ENCODE data around the gene MLPH. TPM values are rescaled to one million over a fixed set of nuclear protein-coding genes. Genes with fewer than 3 reads are reported as not detected.
"Not testable (repeated sequence)": the region's sequence is repeated elsewhere in the genome, so short reads cannot be mapped to it uniquely, and the experiment has no call there.

Gene MLPH
- total RNA-seq, 2 donors from 2014 or later = not detected

GRCh38 chr2:237466211-237466610, 20.8 kb upstream of the MLPH start:
- Mint-ChIP-seq H3K4me3 (no peak overlapping the region), H3K27me3 (peaks cover 5% of the 10 kb centered on the region), H3K36me3 (ENCODE audit: low read depth) (no peaks in the 10 kb centered on the region), H3K27ac (no peak overlapping the region), H3K4me1 (peaks cover 9% of the 10 kb centered on the region)
- no peak for DNase-seq
- no peak for ATAC-seq
- H3K9me3 ChIP-seq (ENCODE audit: control insufficient read depth, low read length, poor library complexity, severe bottlenecking) = no peaks in the 10 kb centered on the region

DNA sequence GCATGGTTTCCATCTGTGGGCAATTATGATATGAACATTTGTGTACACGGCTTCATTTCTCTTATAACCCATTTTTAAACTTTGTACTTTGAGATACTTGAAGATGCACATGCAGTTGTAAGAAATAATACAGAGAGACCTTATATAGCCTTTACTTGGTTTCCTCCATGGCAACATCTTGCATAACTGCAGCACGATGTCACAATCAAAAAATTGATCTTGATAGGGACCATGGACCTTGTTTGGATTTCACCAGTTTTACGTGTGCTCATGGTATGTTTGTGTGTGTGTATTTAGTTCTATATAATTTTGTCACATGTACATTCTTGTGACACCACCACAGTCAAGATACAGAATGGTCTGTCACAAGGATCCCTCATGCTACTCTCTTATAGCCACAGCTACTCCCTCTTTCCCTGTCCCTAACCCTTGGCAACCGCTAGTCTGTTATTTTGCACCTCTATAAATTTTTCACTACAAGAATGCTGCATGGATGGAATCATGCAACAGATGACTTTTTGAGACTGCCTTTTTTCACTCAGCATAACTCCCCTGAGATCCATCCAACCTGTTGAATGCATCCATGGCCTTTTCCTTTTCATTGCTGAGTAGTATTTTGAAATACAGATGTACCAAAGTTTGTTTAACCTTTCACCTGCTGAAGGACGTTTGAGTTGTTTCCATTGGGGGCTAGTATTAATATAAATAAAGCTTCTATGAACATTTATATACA, 19.4 kb upstream of the MLPH start:
- no peak overlapping the region for H3K27ac Mint-ChIP-seq
- H3K27me3 Mint-ChIP-seq = peaks cover 5% of the 10 kb centered on the region
- ATAC-seq = no peak

GRCh38 chr2:237469410-237469809, 17.6 kb upstream of the MLPH start:
- H3K27ac Mint-ChIP-seq; H3K4me3 Mint-ChIP-seq; ATAC-seq; H3K9me3 ChIP-seq (ENCODE audit: control insufficient read depth, low read length, poor library complexity, severe bottlenecking); H3K36me3 Mint-ChIP-seq (ENCODE audit: low read depth); H3K27me3 Mint-ChIP-seq; DNase-seq; H3K4me1 Mint-ChIP-seq: not testable (repeated sequence)

More for the DNA sequence above, 19.4 kb upstream of the MLPH start:
- Mint-ChIP-seq H3K4me3 (no peak overlapping the region), H3K36me3 (ENCODE audit: low read depth) (no peaks in the 10 kb centered on the region), H3K4me1 (peaks cover 9% of the 10 kb centered on the region)
- DNase-seq = no peak
- no peaks in the 10 kb centered on the region for H3K9me3 ChIP-seq (ENCODE audit: control insufficient read depth, low read length, poor library complexity, severe bottlenecking)

GRCh38 chr2:237469849-237470248, 17.2 kb upstream of the MLPH start:
- H3K9me3 ChIP-seq (ENCODE audit: control insufficient read depth, low read length, poor library complexity, severe bottlenecking) = no peaks in the 10 kb centered on the region
- H3K27ac Mint-ChIP-seq = no peak overlapping the region
- ATAC-seq (no peak), DNase-seq (no peak)
- H3K36me3 Mint-ChIP-seq (ENCODE audit: low read depth) = no peaks in the 10 kb centered on the region
- H3K27me3 Mint-ChIP-seq = peaks cover 5% of the 10 kb centered on the region
- H3K4me3 Mint-ChIP-seq = no peak overlapping the region
- peaks cover 7% of the 10 kb centered on the region for H3K4me1 Mint-ChIP-seq

GRCh38 chr2:237470914-237471313, 16.1 kb upstream of the MLPH start:
- ATAC-seq (no peak), DNase-seq (no peak)
- no peak overlapping the region for H3K4me3 Mint-ChIP-seq
- no peaks in the 10 kb centered on the region for H3K36me3 Mint-ChIP-seq (ENCODE audit: low read depth)
- H3K4me1 Mint-ChIP-seq = peaks cover 8% of the 10 kb centered on the region
- peaks cover 5% of the 10 kb centered on the region for H3K27me3 Mint-ChIP-seq
- no peaks in the 10 kb centered on the region for H3K9me3 ChIP-seq (ENCODE audit: control insufficient read depth, low read length, poor library complexity, severe bottlenecking)
- H3K27ac Mint-ChIP-seq = no peak overlapping the region

DNA sequence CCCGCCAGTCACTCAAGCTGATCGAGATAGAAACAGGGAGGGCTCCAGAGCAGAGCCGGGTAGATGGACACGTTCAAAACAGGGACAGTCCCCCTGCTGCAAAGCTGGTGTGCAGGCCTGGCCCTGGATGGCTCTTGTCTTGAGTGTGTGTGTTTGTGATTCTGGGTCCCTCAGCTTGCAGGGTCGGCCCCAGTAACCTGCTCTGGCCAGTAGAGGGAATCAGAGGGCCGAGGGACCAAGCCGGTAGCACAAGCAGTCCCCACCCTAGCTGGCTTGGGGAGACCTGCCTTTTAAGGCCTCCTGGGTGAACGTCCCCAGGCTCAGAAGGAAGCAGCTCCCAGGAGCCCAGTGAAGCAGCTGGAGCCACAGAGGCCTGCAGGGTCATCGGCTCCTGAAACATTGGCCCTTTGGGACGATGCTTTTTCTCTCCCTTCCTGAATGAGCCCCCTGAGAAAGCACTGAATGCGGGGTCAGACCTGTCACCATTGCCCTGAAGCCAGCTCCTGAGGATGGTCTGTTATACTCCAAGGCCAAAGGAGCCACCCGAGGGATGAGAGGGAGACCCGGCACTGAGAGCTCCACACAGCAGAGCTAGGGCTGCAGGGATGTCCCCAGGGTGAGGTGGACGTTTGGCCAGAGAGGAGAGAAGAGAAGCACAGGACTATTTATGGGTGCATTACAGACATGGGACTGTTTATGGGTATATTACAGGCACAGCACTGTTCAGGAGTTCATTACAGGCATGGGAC, 15.4 kb upstream of the MLPH start:
- DNase-seq = no peak
- ATAC-seq = no peak
- Mint-ChIP-seq H3K27ac (no peak overlapping the region), H3K27me3 (peaks cover 12% of the 10 kb centered on the region), H3K4me3 (no peak overlapping the region), H3K4me1 (peaks cover 10% of the 10 kb centered on the region), H3K36me3 (ENCODE audit: low read depth) (no peaks in the 10 kb centered on the region)
- H3K9me3 ChIP-seq (ENCODE audit: control insufficient read depth, low read length, poor library complexity, severe bottlenecking) = no peaks in the 10 kb centered on the region

- no peak overlapping the region for H3K27ac Mint-ChIP-seq
- H3K4me3 Mint-ChIP-seq = no peak overlapping the region
- no peaks in the 10 kb centered on the region for H3K9me3 ChIP-seq (ENCODE audit: control insufficient read depth, low read length, poor library complexity, severe bottlenecking)
- DNase-seq (no peak), ATAC-seq (no peak)
- H3K4me1 Mint-ChIP-seq = peaks cover 10% of the 10 kb centered on the region
- H3K27me3 Mint-ChIP-seq = peaks cover 18% of the 10 kb centered on the region
- no peaks in the 10 kb centered on the region for H3K36me3 Mint-ChIP-seq (ENCODE audit: low read depth)
Measured at GRCh38 chr2:237472187-237472712, 14.8 kb upstream of the MLPH start.

DNA sequence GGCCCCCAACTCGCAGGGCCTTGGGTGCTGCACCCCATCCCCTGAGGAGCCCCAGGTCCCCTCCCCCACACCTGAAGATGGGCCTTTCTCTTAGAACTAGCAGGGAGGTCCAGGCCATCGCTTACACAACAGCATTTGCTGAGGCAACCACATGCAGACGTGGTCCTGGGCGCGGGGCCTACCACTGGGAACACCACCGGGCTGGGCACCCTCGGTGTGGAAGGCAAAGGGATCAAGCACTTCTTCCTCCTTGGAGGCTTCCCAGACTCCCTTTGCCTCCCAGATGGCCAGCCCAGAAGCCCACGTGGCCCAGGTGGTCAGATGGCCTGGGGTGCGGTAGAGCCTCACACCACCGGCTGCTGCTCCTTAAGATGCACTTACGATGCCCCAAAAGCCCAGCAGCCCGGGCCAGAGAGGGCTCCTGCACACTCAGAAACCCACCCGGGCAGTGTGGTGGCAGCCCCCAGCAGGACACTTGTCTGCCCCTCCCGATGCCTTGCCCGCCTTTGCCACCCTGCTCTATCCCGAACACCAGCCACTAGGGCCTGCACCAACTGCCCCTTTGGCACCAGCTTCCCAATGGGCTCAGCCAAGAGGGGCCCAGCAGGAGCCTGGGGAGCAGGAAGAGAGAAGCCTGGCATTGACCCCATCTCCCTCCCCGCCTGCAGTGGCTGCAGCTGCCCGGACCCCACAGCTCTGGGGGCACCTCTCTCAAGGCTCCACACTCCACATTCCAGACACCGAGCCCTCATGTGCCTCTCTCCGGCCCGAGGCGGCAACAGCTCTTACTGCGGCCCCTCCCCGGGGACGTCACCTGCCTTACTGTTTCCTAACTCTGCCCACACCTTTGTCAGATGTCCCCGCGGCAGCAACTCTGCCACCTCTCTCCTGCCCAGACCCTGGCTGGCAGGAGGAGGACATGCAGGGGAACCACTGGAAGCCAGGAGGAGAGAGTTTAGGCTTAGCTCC, 13.9 kb upstream of the MLPH start:
- Mint-ChIP-seq H3K36me3 (ENCODE audit: low read depth) (peaks cover 2% of the 10 kb centered on the region), H3K27ac (no peak overlapping the region), H3K4me3 (peak overlapping the region; percentile 92), H3K4me1 (peaks cover 10% of the 10 kb centered on the region), H3K27me3 (peaks cover 27% of the 10 kb centered on the region)
- ATAC-seq (no peak), DNase-seq (no peak)
- H3K9me3 ChIP-seq (ENCODE audit: control insufficient read depth, low read length, poor library complexity, severe bottlenecking) = no peaks in the 10 kb centered on the region

DNA sequence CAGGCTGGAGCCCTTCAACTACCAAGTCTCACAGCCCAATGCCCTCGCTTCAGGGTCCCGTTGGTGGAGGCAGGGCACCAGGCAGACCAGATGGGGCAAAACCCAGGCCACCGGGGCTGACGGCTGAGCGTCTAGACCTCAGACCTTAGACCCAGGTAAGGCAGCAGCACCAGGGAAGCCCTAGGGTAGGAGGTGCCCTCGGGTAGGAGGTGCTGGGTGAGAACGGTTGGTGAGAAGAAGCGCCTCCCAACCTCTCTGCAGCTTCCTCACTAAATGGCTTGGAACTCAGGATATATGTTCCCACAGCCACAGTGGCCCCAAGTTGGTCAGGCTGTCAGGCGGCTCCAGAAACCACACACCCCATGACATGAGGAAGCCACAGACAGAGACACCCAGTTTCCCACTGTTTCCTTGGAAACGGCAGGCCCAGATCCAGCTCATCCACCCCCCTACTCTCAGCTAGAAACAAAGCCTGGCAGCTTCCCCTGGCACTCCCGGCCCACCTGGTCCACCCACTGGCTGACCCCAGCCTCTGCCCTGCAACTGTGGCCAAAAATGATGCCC, 13.1 kb upstream of the MLPH start:
- DNase-seq (no peak), ATAC-seq (no peak)
- Mint-ChIP-seq H3K27ac (no peak overlapping the region), H3K27me3 (peaks cover 35% of the 10 kb centered on the region), H3K4me1 (peaks cover 10% of the 10 kb centered on the region), H3K4me3 (peak overlapping the region; percentile 92), H3K36me3 (ENCODE audit: low read depth) (peaks cover 2% of the 10 kb centered on the region)
- no peaks in the 10 kb centered on the region for H3K9me3 ChIP-seq (ENCODE audit: control insufficient read depth, low read length, poor library complexity, severe bottlenecking)

DNA sequence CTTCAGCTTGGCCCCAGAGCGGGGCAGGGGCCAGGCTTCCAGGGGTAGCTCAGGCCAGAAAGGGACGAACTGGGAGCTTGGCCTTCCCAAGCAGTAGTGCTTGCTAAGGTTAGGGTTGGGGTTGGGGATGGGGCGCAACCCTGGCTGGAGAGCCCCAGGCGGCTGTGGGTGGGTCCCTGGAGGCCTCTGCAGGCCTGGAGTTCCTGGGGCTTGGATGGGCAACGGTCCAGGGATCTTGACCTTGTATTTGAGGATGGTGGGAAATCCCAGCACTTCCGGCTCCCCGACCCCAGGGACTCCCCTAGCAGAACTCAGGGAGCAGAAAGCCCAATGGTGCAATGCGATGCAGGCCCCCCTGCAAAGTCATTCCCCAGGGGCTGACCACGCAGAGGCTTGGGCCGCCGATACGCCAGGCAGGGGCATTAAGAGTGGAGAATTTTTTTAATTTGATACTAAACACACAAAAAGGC, 12.6 kb upstream of the MLPH start:
- no peaks in the 10 kb centered on the region for H3K9me3 ChIP-seq (ENCODE audit: control insufficient read depth, low read length, poor library complexity, severe bottlenecking)
- Mint-ChIP-seq H3K4me1 (peaks cover 10% of the 10 kb centered on the region), H3K36me3 (ENCODE audit: low read depth) (peaks cover 2% of the 10 kb centered on the region), H3K27ac (peak overlapping the region; percentile 82), H3K4me3 (peak overlapping the region; percentile 92), H3K27me3 (peaks cover 38% of the 10 kb centered on the region)
- no peak for DNase-seq
- ATAC-seq = no peak

DNA sequence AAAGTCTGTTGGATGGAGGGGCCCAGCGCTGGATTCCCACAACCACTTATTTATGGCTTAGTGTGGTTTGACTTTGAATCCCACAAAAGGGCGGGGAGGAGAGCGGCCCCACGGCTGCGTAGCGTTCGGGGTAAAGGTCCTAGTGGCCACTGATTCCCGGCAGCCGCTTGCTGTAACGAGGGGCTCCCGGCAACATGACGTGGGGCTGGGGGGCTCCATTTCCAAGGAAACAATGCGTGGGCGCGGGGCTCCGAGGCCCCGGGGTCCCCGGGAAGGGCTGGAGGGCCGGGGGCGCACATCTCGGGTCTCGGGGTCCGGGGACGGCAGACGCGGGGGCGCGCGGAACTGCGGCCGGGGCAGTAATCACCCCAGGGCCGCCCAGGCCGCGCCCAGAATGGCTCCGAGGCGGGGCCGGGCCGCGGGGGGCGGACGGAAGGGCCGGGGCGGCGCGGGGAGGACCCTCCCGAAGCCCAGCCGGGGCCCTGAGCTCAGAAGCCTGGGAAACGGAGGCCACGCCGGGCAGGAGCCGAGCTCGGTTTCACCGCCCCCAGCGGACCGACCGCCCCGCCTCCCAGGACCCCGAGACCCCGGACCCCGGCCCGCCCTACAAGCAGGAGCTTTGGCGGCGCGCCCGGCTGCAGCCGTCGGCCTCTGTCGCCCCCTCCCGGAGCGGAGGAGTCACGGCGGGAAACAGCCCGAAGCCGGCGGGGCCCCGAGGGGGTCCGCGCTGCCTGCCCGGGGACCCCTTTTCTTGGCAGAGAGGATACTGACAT, 11.9 kb upstream of the MLPH start:
- ATAC-seq = peak; percentile 86

GRCh38 chr2:237475704-237476141, 11.3 kb upstream of the MLPH start:
- Mint-ChIP-seq H3K4me3 (peak overlapping the region; percentile 83), H3K27me3 (peaks cover 42% of the 10 kb centered on the region), H3K4me1 (peaks cover 5% of the 10 kb centered on the region), H3K27ac (no peak overlapping the region), H3K36me3 (ENCODE audit: low read depth) (peaks cover 5% of the 10 kb centered on the region)
- no peaks in the 10 kb centered on the region for H3K9me3 ChIP-seq (ENCODE audit: control insufficient read depth, low read length, poor library complexity, severe bottlenecking)
- ATAC-seq = peak; percentile 49
- DNase-seq = no peak

More for the DNA sequence above, 11.9 kb upstream of the MLPH start:
- H3K4me1 Mint-ChIP-seq = peaks cover 9% of the 10 kb centered on the region
- peaks cover 3% of the 10 kb centered on the region for H3K36me3 Mint-ChIP-seq (ENCODE audit: low read depth)
- peak overlapping the region; percentile 92 for H3K4me3 Mint-ChIP-seq
- DNase-seq = peak; percentile 64 to 69 (median 66)
- H3K27ac Mint-ChIP-seq = peak overlapping the region; percentile 82
- no peaks in the 10 kb centered on the region for H3K9me3 ChIP-seq (ENCODE audit: control insufficient read depth, low read length, poor library complexity, severe bottlenecking)
- H3K27me3 Mint-ChIP-seq = peaks cover 41% of the 10 kb centered on the region
